Measurements from ENCODE around the gene RGS3.

- no peak for TF ChIP-seq ESRRG (CRISPR knock-in tag; IDR thresholded peaks at IDR 0.05)
- no peak for TF ChIP-seq ZFP3 (CRISPR knock-in tag; IDR thresholded peaks at IDR 0.05)
- no peak for TF ChIP-seq PATZ1 (CRISPR knock-in tag; IDR thresholded peaks at IDR 0.05; ENCODE audit: borderline replicate concordance)
- no peak for TF ChIP-seq OSR1 (CRISPR knock-in tag; IDR thresholded peaks at IDR 0.05)
- TF ChIP-seq GLIS3 (CRISPR knock-in tag; IDR thresholded peaks at IDR 0.05) = no peak
- TF ChIP-seq CREB5 (CRISPR knock-in tag; IDR thresholded peaks at IDR 0.05; ENCODE audit: low read depth) = no peak
- no peak for TF ChIP-seq ZNF565 (CRISPR knock-in tag; conservative IDR thresholded peaks at IDR 0.05; ENCODE audit: low read depth)
- no peak for TF ChIP-seq ZFP30 (CRISPR knock-in tag; IDR thresholded peaks at IDR 0.05)
- TF ChIP-seq BACH2 (CRISPR knock-in tag; IDR thresholded peaks at IDR 0.05; ENCODE audit: borderline replicate concordance) = no peak
Observed at GRCh38 chr9:113514748-113515147, 51.2 kb downstream of the RGS3 start.
